AG04450 (cell line): Measurements from ENCODE around the gene GRM6. TPM values are rescaled to one million over a fixed set of nuclear protein-coding genes. Genes with fewer than 3 reads are reported as not detected.

Source experiments
- CTCF ChIA-PET: fragments of 300-600, 350-600 bp; formaldehyde crosslinking; extraction: SDS; loops from one replicate; lab custom pipeline; 2022; ENCODE audit warnings: antibody characterized with exemption, inconsistent platforms; lab: Charles Lee
- POLR2A ChIA-PET: fragments of 350-600 bp; formaldehyde crosslinking; extraction: SDS; loops from one replicate; lab custom pipeline; 2021; ENCODE audit warnings: antibody characterized with exemption, inconsistent platforms; lab: Yijun Ruan, JAX
- DNase-seq: peaks from one replicate; pipeline ENCODE4 v3.0.0-alpha.2; 2011; ENCODE audit warnings: low read depth, low spot score
- H3K27ac ChIP-seq: one replicate; pipeline ENCODE4 v1.5.1; 2012; ENCODE audit warnings: low read depth, low read length, control low read depth
- H3K27me3 ChIP-seq: one replicate; pipeline ENCODE4 v1.6.0; 2012; ENCODE audit warnings: low read length; ENCODE audit not compliant: control insufficient read depth, insufficient read depth
- H3K4me3 ChIP-seq: 2 replicates; pipeline ENCODE4 v1.5.1; 2011; ENCODE audit warnings: mild to moderate bottlenecking, low read depth, low read length, control low read depth
- H3K9me3 ChIP-seq: 2 replicates; pipeline ENCODE4 v1.5.1; 2012; ENCODE audit warnings: low read length; ENCODE audit not compliant: control insufficient read depth, insufficient read depth
- CTCF ChIP-seq: IDR thresholded peaks from 2 replicates; pipeline ENCODE4 v1.5.1; 2011; ENCODE audit warnings: low read depth, low read length, control low read depth, inconsistent platforms
- polyA plus RNA-seq: library from polyadenylated mRNA; depleted of rRNA; stranded (reverse); fragments of >200 nt; gene quantifications from 2 replicates; pipeline ENCODE4 v1.2.3, GENCODE V29; 2011

Gene GRM6
- polyA plus RNA-seq, 1 experiment: not detected

GRCh38 chr5:178995341-178995690, 196 bp upstream of the GRM6 start:
- H3K4me3 ChIP-seq: no peak overlapping the region
- POLR2A ChIA-PET: no interaction called here
- no peak for DNase-seq
- peaks cover 86% of the 10 kb centered on the region for H3K9me3 ChIP-seq
- no peaks in the 10 kb centered on the region for H3K27me3 ChIP-seq
- H3K27ac ChIP-seq: no peak overlapping the region
- TF ChIP-seq CTCF: no peak
- CTCF ChIA-PET: no interaction called here

GRCh38 chr5:178993955-178994579, 1.1 kb downstream of the GRM6 start:
- ChIA-PET CTCF (no interaction called here), POLR2A (no interaction called here)
- Histone ChIP-seq H3K9me3 (peaks cover 90% of the 10 kb centered on the region), H3K4me3 (no peak overlapping the region), H3K27ac (no peak overlapping the region), H3K27me3 (no peaks in the 10 kb centered on the region)
- no peak for DNase-seq
- no peak for TF ChIP-seq CTCF

DNA sequence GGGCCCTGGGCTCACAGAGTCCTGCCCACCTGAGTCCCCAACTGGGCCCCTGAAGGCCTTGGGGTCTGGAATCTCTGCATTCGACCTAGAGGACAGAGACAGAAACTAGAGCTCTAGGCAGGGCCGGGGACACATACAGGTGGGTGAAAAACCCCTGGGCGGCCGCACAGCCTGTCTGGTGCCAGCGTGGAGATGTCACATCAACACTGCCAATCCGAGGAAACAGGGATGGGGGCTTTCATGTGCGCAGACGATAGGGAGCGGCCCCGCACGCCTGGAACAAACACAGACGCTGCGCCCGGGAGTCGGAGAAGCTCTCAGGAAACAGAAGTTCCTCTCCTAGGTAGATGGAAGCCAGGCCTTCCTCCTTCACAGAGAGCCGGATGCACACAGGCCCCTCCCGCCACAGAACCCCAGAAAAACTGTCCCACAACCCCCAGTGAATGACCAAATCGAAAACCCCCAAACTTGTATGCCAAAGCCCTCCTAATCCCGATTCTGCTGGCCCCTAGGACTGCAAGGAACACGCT, 1.8 kb downstream of the GRM6 start:
- TF ChIP-seq CTCF: no peak
- no peak for DNase-seq
- POLR2A ChIA-PET: no interaction called here
- CTCF ChIA-PET: no interaction called here
- H3K9me3 ChIP-seq: peaks cover 89% of the 10 kb centered on the region
- H3K27ac ChIP-seq: no peak overlapping the region
- H3K27me3 ChIP-seq: no peaks in the 10 kb centered on the region
- H3K4me3 ChIP-seq: no peak overlapping the region

- peaks cover 90% of the 10 kb centered on the region for H3K9me3 ChIP-seq
- CTCF ChIA-PET: no interaction called here
- POLR2A ChIA-PET: no interaction called here
- no peak overlapping the region for H3K4me3 ChIP-seq
- no peak for TF ChIP-seq CTCF
- H3K27ac ChIP-seq: no peak overlapping the region
- H3K27me3 ChIP-seq: no peaks in the 10 kb centered on the region
- DNase-seq: no peak
Observed at GRCh38 chr5:178992291-178992895, 2.7 kb downstream of the GRM6 start.
